ENCODE data around the gene ARVCF. TPM values are rescaled to one million over a fixed set of nuclear protein-coding genes. Genes with fewer than 3 reads are reported as not detected.

Gene ARVCF
- total and polyA plus RNA-seq, 4 donors: 10.0 to 23.4 (median 16.6) TPM

DNA sequence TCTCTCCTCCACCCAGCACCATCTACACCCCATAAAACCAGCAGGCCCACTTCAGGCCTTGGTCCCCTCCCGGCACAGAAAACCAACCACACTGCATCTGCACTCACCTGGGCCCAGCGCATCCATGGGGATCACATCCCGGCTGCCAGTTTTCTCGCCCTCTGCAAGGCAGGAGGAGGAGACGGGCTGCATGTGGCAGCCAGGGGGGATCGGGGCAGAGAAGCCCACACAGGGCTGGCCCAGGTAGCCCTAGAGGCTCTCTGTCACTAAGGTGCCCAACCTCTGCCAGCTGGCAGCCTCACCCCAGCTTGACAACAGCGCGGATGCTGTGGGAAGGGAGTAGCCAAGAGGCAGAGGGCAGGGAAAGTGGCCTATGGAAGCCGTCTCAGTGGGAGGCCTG lies 44.4 kb downstream of the ARVCF start:
- Histone ChIP-seq H3K27ac (ENCODE audit: low read depth in 1 of 2, low read length in 1 of 2) (no peak overlapping the region), H3K9ac (ENCODE audit: insufficient read depth in 1 of 2, low read length in 2 of 2) (no peak overlapping the region), H3K4me3 (no peak overlapping the region), H3K27me3 (ENCODE audit: control insufficient read depth in 3 of 3, insufficient read depth in 3 of 3, low read length in 2 of 3) (no peaks in the 10 kb centered on the region), H3K4me1 (ENCODE audit: control insufficient read depth in 5 of 5, insufficient read depth in 5 of 5, low read length in 5 of 5) (peaks cover 0 to 8% (median 3%) of the 10 kb centered on the region in 5 donors), H3K9me3 (ENCODE audit: control insufficient read depth in 4 of 4, insufficient read depth in 3 of 4, low read length in 3 of 4) (no peaks in the 10 kb centered on the region), H3K36me3 (ENCODE audit: control insufficient read depth in 4 of 4, insufficient read depth in 4 of 4, low read length in 4 of 4) (peaks cover 0 to 26% (median 2%) of the 10 kb centered on the region in 4 donors)
- ATAC-seq (ENCODE audit: insufficient read depth, low FRiP score) (no peak), DNase-seq (no peak)
- WGBS, 2 donors: 88 to 91% methylated on average over 9 of the region's 9 CpGs
- TF ChIP-seq, protein P1, sequence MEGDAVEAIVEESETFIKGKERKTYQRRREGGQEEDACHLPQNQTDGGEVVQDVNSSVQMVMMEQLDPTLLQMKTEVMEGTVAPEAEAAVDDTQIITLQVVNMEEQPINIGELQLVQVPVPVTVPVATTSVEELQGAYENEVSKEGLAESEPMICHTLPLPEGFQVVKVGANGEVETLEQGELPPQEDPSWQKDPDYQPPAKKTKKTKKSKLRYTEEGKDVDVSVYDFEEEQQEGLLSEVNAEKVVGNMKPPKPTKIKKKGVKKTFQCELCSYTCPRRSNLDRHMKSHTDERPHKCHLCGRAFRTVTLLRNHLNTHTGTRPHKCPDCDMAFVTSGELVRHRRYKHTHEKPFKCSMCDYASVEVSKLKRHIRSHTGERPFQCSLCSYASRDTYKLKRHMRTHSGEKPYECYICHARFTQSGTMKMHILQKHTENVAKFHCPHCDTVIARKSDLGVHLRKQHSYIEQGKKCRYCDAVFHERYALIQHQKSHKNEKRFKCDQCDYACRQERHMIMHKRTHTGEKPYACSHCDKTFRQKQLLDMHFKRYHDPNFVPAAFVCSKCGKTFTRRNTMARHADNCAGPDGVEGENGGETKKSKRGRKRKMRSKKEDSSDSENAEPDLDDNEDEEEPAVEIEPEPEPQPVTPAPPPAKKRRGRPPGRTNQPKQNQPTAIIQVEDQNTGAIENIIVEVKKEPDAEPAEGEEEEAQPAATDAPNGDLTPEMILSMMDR (IDR thresholded peaks at IDR 0.05; ENCODE audit: control extremely low read depth, extremely low read depth): no peak

- no peaks in the 10 kb centered on the region for H3K27me3 ChIP-seq (ENCODE audit: control insufficient read depth in 3 of 3, insufficient read depth in 3 of 3, low read length in 2 of 3)
- peaks cover 0 to 32% (median 2%) of the 10 kb centered on the region in 4 donors for H3K36me3 ChIP-seq (ENCODE audit: control insufficient read depth in 4 of 4, insufficient read depth in 4 of 4, low read length in 4 of 4)
- H3K4me3 ChIP-seq: no peak overlapping the region
- H3K27ac ChIP-seq (ENCODE audit: low read depth in 1 of 2, low read length in 1 of 2): peak overlapping the region in 1 of 2 donors; percentile 23
- peaks cover 0 to 8% (median 3%) of the 10 kb centered on the region in 5 donors for H3K4me1 ChIP-seq (ENCODE audit: control insufficient read depth in 5 of 5, insufficient read depth in 5 of 5, low read length in 5 of 5)
- TF ChIP-seq, protein P1 (IDR thresholded peaks at IDR 0.05; ENCODE audit: control extremely low read depth, extremely low read depth): no peak
- H3K9ac ChIP-seq (ENCODE audit: insufficient read depth in 1 of 2, low read length in 2 of 2): no peak overlapping the region
- H3K9me3 ChIP-seq (ENCODE audit: control insufficient read depth in 4 of 4, insufficient read depth in 3 of 4, low read length in 3 of 4): no peaks in the 10 kb centered on the region
- ATAC-seq (ENCODE audit: insufficient read depth, low FRiP score) (no peak), DNase-seq (no peak)
- WGBS, 2 donors: 53 to 66% methylated on average over 28 of the region's 28 CpGs
Observed at GRCh38 chr22:19971276-19972124, 45.1 kb downstream of the ARVCF start.

- H3K9me3 ChIP-seq (ENCODE audit: control insufficient read depth in 4 of 4, insufficient read depth in 3 of 4, low read length in 3 of 4): no peaks in the 10 kb centered on the region
- no peak overlapping the region for H3K4me3 ChIP-seq
- peak; percentile 71 to 79 (median 75) for DNase-seq
- TF ChIP-seq, protein P1 (IDR thresholded peaks at IDR 0.05; ENCODE audit: control extremely low read depth, extremely low read depth): peak; percentile 68
- peak; percentile 30 for ATAC-seq (ENCODE audit: insufficient read depth, low FRiP score)
- 59% methylated on average over 25 of the region's 25 CpGs for WGBS, 2 donors
- peaks cover 0 to 8% (median 3%) of the 10 kb centered on the region in 5 donors for H3K4me1 ChIP-seq (ENCODE audit: control insufficient read depth in 5 of 5, insufficient read depth in 5 of 5, low read length in 5 of 5)
- no peak overlapping the region for H3K9ac ChIP-seq (ENCODE audit: insufficient read depth in 1 of 2, low read length in 2 of 2)
- H3K27me3 ChIP-seq (ENCODE audit: control insufficient read depth in 3 of 3, insufficient read depth in 3 of 3, low read length in 2 of 3): no peaks in the 10 kb centered on the region
- no peak overlapping the region for H3K27ac ChIP-seq (ENCODE audit: low read depth in 1 of 2, low read length in 1 of 2)
- H3K36me3 ChIP-seq (ENCODE audit: control insufficient read depth in 4 of 4, insufficient read depth in 4 of 4, low read length in 4 of 4): peaks cover 0 to 32% (median 2%) of the 10 kb centered on the region in 4 donors
Observed at GRCh38 chr22:19970479-19971275, 45.9 kb downstream of the ARVCF start.

All from lung (tissue), 12 donors.